ENCODE measurements around the gene CDC26. TPM values are rescaled to one million over a fixed set of nuclear protein-coding genes. Genes with fewer than 3 reads are reported as not detected.

Gene CDC26
- total RNA-seq, 1 experiment from 2014 or later = 22.0 TPM

- TF ChIP-seq ZBTB33 (IDR thresholded peaks at IDR 0.05; ENCODE audit: extremely low read depth, insufficient replicate concordance, low read length) (no peak), YY1 (IDR thresholded peaks at IDR 0.05; ENCODE audit: extremely low read depth, insufficient replicate concordance, low read depth, low read length) (no peak), CBX3 (IDR thresholded peaks at IDR 0.05; ENCODE audit: low read depth) (no peak), MAX (IDR thresholded peaks at IDR 0.05) (0 out of 2 replicates have a peak, but pooled peaks have one; percentile 24)
Measured at GRCh38 chr9:113221800-113222481, 53.4 kb downstream of the CDC26 start (continued).

GRCh38 chr9:113221003-113221799 lies 54.2 kb downstream of the CDC26 start, which contains the start of the genes FKBP15 and SLC31A1:
Gene FKBP15, minus strand, starts transcription at chr9:113221277. Its CDS starts 34 bp downstream, at chr9:113221243.
Gene SLC31A1, plus strand, starts transcription at chr9:113221544. Its CDS starts 34,605 bp downstream, at chr9:113256149.
- POLR2A ChIA-PET = interaction anchor here (0.6 to 2.5 kb wide), 9 partner anchors 11 to 993 kb away, joined by 3 to 11 read pairs (median 3); partner anchors contain the start of genes C9orf43, CDC26, POLE3 and PRPF4
- peak; percentile 99 for ATAC-seq
- TF ChIP-seq CEBPB (IDR thresholded peaks at IDR 0.05; ENCODE audit: low read depth) (no peak), ZBTB33 (IDR thresholded peaks at IDR 0.05; ENCODE audit: extremely low read depth, insufficient replicate concordance, low read length) (no peak), RAD21 (IDR thresholded peaks at IDR 0.05; ENCODE audit: low read depth) (no peak), EGR1 (IDR thresholded peaks at IDR 0.05; ENCODE audit: low read depth) (peak; percentile 55; the same call in 1 of the 2 replicates), REST (IDR thresholded peaks at IDR 0.05; ENCODE audit: low read depth) (no peak), JUND (IDR thresholded peaks at IDR 0.05) (no peak), EZH2 (IDR thresholded peaks at IDR 0.05) (no peak), POLR2AphosphoS5 (IDR thresholded peaks at IDR 0.05; ENCODE audit: low read depth, low read length) (peak; percentile 84), EZH2phosphoT487 (IDR thresholded peaks at IDR 0.05; ENCODE audit: borderline replicate concordance) (no peak), YY1 (IDR thresholded peaks at IDR 0.05; ENCODE audit: extremely low read depth, insufficient replicate concordance, low read depth, low read length) (peak; percentile 32), TCF7L2 (IDR thresholded peaks at IDR 0.05; ENCODE audit: borderline replicate concordance, extremely low read depth, insufficient read depth, insufficient read length) (peak; percentile 12)

More at GRCh38 chr9:113221003-113221799, 54.2 kb downstream of the CDC26 start, which contains the start of the genes FKBP15 and SLC31A1:
- CTCF ChIA-PET = interaction anchor here (0.6 to 1.2 kb wide), 3 partner anchors 14 to 225 kb away, joined by 3 to 5 read pairs (median 4); partner anchors contain the start of gene CDC26
- peak within 1 kb of the TSS; percentile 65 for H3K27ac ChIP-seq (ENCODE audit: low read depth, low read length)
- RAD21 ChIA-PET (ENCODE audit: low non-redundant PET in 1 of 2, low total read pairs in 2 of 2, uncharacterized antibody in 2 of 2, unreplicated experiment in 2 of 2) = no interaction called here
- no peaks in the 10 kb centered on the region for H3K36me3 ChIP-seq (ENCODE audit: control insufficient read depth in 1 of 2, insufficient read depth in 2 of 2, low read length in 2 of 2)
- H3K4me3 ChIP-seq (replicated peaks in 1 of 2; ENCODE audit: low read depth in 1 of 2, low read length in 2 of 2) = peak within 1 kb of the TSS; percentile 81 to 84
- H3K79me2 ChIP-seq (ENCODE audit: insufficient read depth, low read length) = peaks cover 76% of the 10 kb centered on the region
- no peaks in the 10 kb centered on the region for H3K27me3 ChIP-seq (ENCODE audit: insufficient read depth, low read length)
- no TSS peak for BruUV-seq (replicated peaks)
- H3K9me2 ChIP-seq (ENCODE audit: insufficient read depth) = no peaks in the 10 kb centered on the region
- no peaks in the 10 kb centered on the region for H4K20me1 ChIP-seq (ENCODE audit: insufficient read depth)
- H3K9ac ChIP-seq (ENCODE audit: low read length) = peak within 1 kb of the TSS; percentile 91
- H2AFZ ChIP-seq (ENCODE audit: low read depth, low read length, poor library complexity, severe bottlenecking) = no peak within 1 kb of the TSS
- H3K4me2 ChIP-seq (ENCODE audit: low read length) = peak within 1 kb of the TSS; percentile 92
- peaks cover 2 to 21% of the 10 kb centered on the region in 2 experiments; a peak in 3 of 4 replicates for H3K4me1 ChIP-seq (ENCODE audit: control insufficient read depth in 1 of 2, insufficient read depth in 2 of 2, low read length in 2 of 2)
- intact Hi-C loops (cut with micrococcal nuclease) = loop anchor here (5.0 kb wide), 1 partner anchor 69 kb away; the partner anchor contains the start of gene SLC31A2
- peak; percentile 97 for DNase-seq (ENCODE audit: low read depth, low spot score)
- H3K9me3 ChIP-seq (ENCODE audit: control insufficient read depth in 1 of 2, insufficient read depth in 1 of 2, low read depth in 1 of 2, low read length in 2 of 2) = no peaks in the 10 kb centered on the region
